Activated naive CD8-positive, alpha-beta T cell treated with anti-CD3 and anti-CD28 coated beads, Interleukin-2, amount 10 ng/mL, durations not matched to agents 7 days and 5 days (primary cell): Measurements from ENCODE around the gene C16orf96. TPM values are rescaled to one million over a fixed set of nuclear protein-coding genes. Genes with fewer than 3 reads are reported as not detected.

Experiments used
- ATAC-seq: fragments of 150-1000 bp; cut with Tn5 transposase; one replicate; pipeline ENCODE4 v1.10.0; 2021; ENCODE audit warnings: low read depth, moderate library complexity
- POLR2A ChIA-PET: fragments of 350-600 bp; sonication (Branson Sonifier 250); formaldehyde crosslinking; loops from one replicate; lab custom pipeline; 2021; ENCODE audit warnings: antibody characterized with exemption; lab: Charles Lee
- DNase-seq: peaks from one replicate; pipeline ENCODE4 v3.0.0; 2021
- H3K27ac Mint-ChIP-seq: one replicate; pipeline ENCODE4 v1.8.0; 2022; ENCODE audit warnings: mild to moderate bottlenecking, mixed read lengths
- H3K27me3 Mint-ChIP-seq: one replicate; pipeline ENCODE4 v1.8.0; 2022; ENCODE audit warnings: mild to moderate bottlenecking, moderate library complexity, mixed read lengths
- H3K36me3 Mint-ChIP-seq: one replicate; pipeline ENCODE4 v1.8.0; 2021; ENCODE audit warnings: mild to moderate bottlenecking, mixed read lengths
- H3K4me1 Mint-ChIP-seq: one replicate; pipeline ENCODE4 v1.8.0; 2021; ENCODE audit warnings: mixed read lengths
- H3K4me3 Mint-ChIP-seq: one replicate; pipeline ENCODE4 v1.8.0; 2022; ENCODE audit warnings: mild to moderate bottlenecking, moderate library complexity, mixed read lengths
- H3K9me3 Mint-ChIP-seq: one replicate; pipeline ENCODE4 v1.8.0; 2021; ENCODE audit warnings: mixed read lengths
- total RNA-seq, 2 experiments: library from RNA; stranded (reverse); gene quantifications; one replicate each; pipeline ENCODE4 v1.2.3, GENCODE V29; 2021

C16orf96 gene
- total RNA-seq = under 1 TPM; 0.08 to 0.17 TPM

GRCh38 chr16:4556112-4556511, at the start of gene C16orf96:
Gene C16orf96 (plus strand): TSS chr16:4556340. CDS start chr16:4556490, 150 bp downstream.
- Mint-ChIP-seq H3K27ac (no peak within 1 kb of the TSS), H3K36me3 (no peaks in the 10 kb centered on the region), H3K27me3 (peaks cover 10% of the 10 kb centered on the region), H3K9me3 (no peaks in the 10 kb centered on the region), H3K4me3 (no peak within 1 kb of the TSS), H3K4me1 (no peaks in the 10 kb centered on the region)
- POLR2A ChIA-PET = no interaction called here
- ATAC-seq = no peak
- no peak for DNase-seq

- Mint-ChIP-seq H3K4me3 (peak overlapping the region; percentile 67), H3K4me1 (peaks cover 47% of the 10 kb centered on the region), H3K27ac (peak overlapping the region; percentile 91), H3K36me3 (peaks cover 33% of the 10 kb centered on the region), H3K9me3 (no peaks in the 10 kb centered on the region), H3K27me3 (no peaks in the 10 kb centered on the region)
- DNase-seq (peak; percentile 49), ATAC-seq (peak; percentile 48)
- POLR2A ChIA-PET = interaction anchor here (0.5 to 7.2 kb wide), 10 partner anchors 8 to 340 kb away, joined by 3 to 105 read pairs (median 12); partner anchors contain the start of genes CORO7, GLYR1, HMOX2 and MGRN1
These were observed 49.7 kb upstream of the C16orf96 start for GRCh38 chr16:4506450-4506849.

- Mint-ChIP-seq H3K27me3 (no peaks in the 10 kb centered on the region), H3K4me1 (peaks cover 50% of the 10 kb centered on the region), H3K9me3 (no peaks in the 10 kb centered on the region), H3K4me3 (no peak overlapping the region), H3K36me3 (peaks cover 38% of the 10 kb centered on the region), H3K27ac (peak overlapping the region; percentile 91)
- POLR2A ChIA-PET = interaction anchor here (4.2 to 7.2 kb wide), 3 partner anchors 20 to 42 kb away, joined by 45 to 105 read pairs (median 66); partner anchors contain the start of genes HMOX2 and NMRAL1
- DNase-seq = no peak
- ATAC-seq = no peak
These were observed 48.4 kb upstream of the C16orf96 start for GRCh38 chr16:4507588-4508345.

GRCh38 chr16:4508806-4509205, 47.3 kb upstream of the C16orf96 start:
- H3K4me1 Mint-ChIP-seq = peaks cover 48% of the 10 kb centered on the region
- H3K36me3 Mint-ChIP-seq = peaks cover 36% of the 10 kb centered on the region
- POLR2A ChIA-PET = interaction anchor here (4.2 to 7.2 kb wide), 3 partner anchors 21 to 41 kb away, joined by 45 to 105 read pairs (median 66); partner anchors contain the start of genes HMOX2 and NMRAL1
- no peak for DNase-seq
- no peak for ATAC-seq
- no peaks in the 10 kb centered on the region for H3K27me3 Mint-ChIP-seq
- H3K27ac Mint-ChIP-seq = peak overlapping the region; percentile 42
- H3K4me3 Mint-ChIP-seq = no peak overlapping the region
- no peaks in the 10 kb centered on the region for H3K9me3 Mint-ChIP-seq

GRCh38 chr16:4509420-4509819, 46.7 kb upstream of the C16orf96 start:
- Mint-ChIP-seq H3K4me1 (peaks cover 50% of the 10 kb centered on the region), H3K9me3 (no peaks in the 10 kb centered on the region)
- POLR2A ChIA-PET = interaction anchor here (1.6 to 7.2 kb wide), 3 partner anchors 33 to 40 kb away, joined by 6 to 105 read pairs (median 45); partner anchors contain the start of genes HMOX2 and NMRAL1

GRCh38 chr16:4510131-4510530, 46.0 kb upstream of the C16orf96 start:
- Mint-ChIP-seq H3K4me1 (peaks cover 51% of the 10 kb centered on the region), H3K9me3 (no peaks in the 10 kb centered on the region), H3K27me3 (no peaks in the 10 kb centered on the region), H3K4me3 (no peak overlapping the region), H3K27ac (peak overlapping the region; percentile 38), H3K36me3 (peaks cover 33% of the 10 kb centered on the region)
- POLR2A ChIA-PET = interaction anchor here (1.6 to 5.9 kb wide), 2 partner anchors 34 to 39 kb away, joined by 6 to 45 read pairs; partner anchors contain the start of gene HMOX2
- no peak for ATAC-seq
- no peak for DNase-seq

More at GRCh38 chr16:4509420-4509819, 46.7 kb upstream of the C16orf96 start:
- peaks cover 36% of the 10 kb centered on the region for H3K36me3 Mint-ChIP-seq
- H3K27me3 Mint-ChIP-seq = no peaks in the 10 kb centered on the region
- ATAC-seq (no peak), DNase-seq (no peak)
- H3K4me3 Mint-ChIP-seq = no peak overlapping the region
- H3K27ac Mint-ChIP-seq = no peak overlapping the region

GRCh38 chr16:4510747-4511426, 45.3 kb upstream of the C16orf96 start:
- Mint-ChIP-seq H3K9me3 (no peaks in the 10 kb centered on the region), H3K27ac (peak overlapping the region; percentile 74), H3K4me3 (peak overlapping the region; percentile 39), H3K36me3 (peaks cover 34% of the 10 kb centered on the region), H3K4me1 (peaks cover 52% of the 10 kb centered on the region), H3K27me3 (no peaks in the 10 kb centered on the region)
- no peak for DNase-seq
- ATAC-seq = no peak
- POLR2A ChIA-PET = interaction anchor here (1.6 to 5.9 kb wide), 2 partner anchors 35 to 39 kb away, joined by 6 to 45 read pairs; partner anchors contain the start of gene HMOX2

GRCh38 chr16:4511441-4512082, 44.6 kb upstream of the C16orf96 start:
- ATAC-seq = no peak
- Mint-ChIP-seq H3K4me3 (peak overlapping the region; percentile 39), H3K4me1 (peaks cover 51% of the 10 kb centered on the region), H3K27me3 (no peaks in the 10 kb centered on the region), H3K9me3 (no peaks in the 10 kb centered on the region), H3K27ac (peak overlapping the region; percentile 74), H3K36me3 (peaks cover 32% of the 10 kb centered on the region)
- peak; percentile 50 for DNase-seq
- POLR2A ChIA-PET = no interaction called here

- Mint-ChIP-seq H3K36me3 (peaks cover 29% of the 10 kb centered on the region), H3K27me3 (no peaks in the 10 kb centered on the region), H3K4me3 (no peak overlapping the region), H3K4me1 (peaks cover 51% of the 10 kb centered on the region), H3K9me3 (no peaks in the 10 kb centered on the region), H3K27ac (peak overlapping the region; percentile 74)
- POLR2A ChIA-PET = no interaction called here
- ATAC-seq (no peak), DNase-seq (no peak)
These were observed 43.7 kb upstream of the C16orf96 start for GRCh38 chr16:4512473-4512872.

GRCh38 chr16:4513086-4513860, 42.9 kb upstream of the C16orf96 start:
- ATAC-seq = no peak
- Mint-ChIP-seq H3K36me3 (peaks cover 23% of the 10 kb centered on the region), H3K4me3 (peak overlapping the region; percentile 35), H3K27ac (peak overlapping the region; percentile 76), H3K4me1 (peaks cover 51% of the 10 kb centered on the region), H3K9me3 (no peaks in the 10 kb centered on the region), H3K27me3 (no peaks in the 10 kb centered on the region)
- POLR2A ChIA-PET = interaction anchor here (2.0 to 2.5 kb wide), 3 partner anchors 8 to 36 kb away, joined by 11 to 21 read pairs (median 12); partner anchors contain the start of genes CDIP1 and HMOX2
- no peak for DNase-seq

- H3K27me3 Mint-ChIP-seq = no peaks in the 10 kb centered on the region
- peak overlapping the region; percentile 87 for H3K27ac Mint-ChIP-seq
- no peak for DNase-seq
- no peak for ATAC-seq
- POLR2A ChIA-PET = interaction anchor here (2.0 to 2.5 kb wide), 4 partner anchors 8 to 37 kb away, joined by 5 to 21 read pairs (median 12); partner anchors contain the start of genes CDIP1 and HMOX2
- H3K4me3 Mint-ChIP-seq = no peak overlapping the region
- H3K4me1 Mint-ChIP-seq = peaks cover 51% of the 10 kb centered on the region
- H3K9me3 Mint-ChIP-seq = no peaks in the 10 kb centered on the region
- H3K36me3 Mint-ChIP-seq = peaks cover 21% of the 10 kb centered on the region
These were observed 42.3 kb upstream of the C16orf96 start for GRCh38 chr16:4513881-4514280.

- peak; percentile 46 for DNase-seq
- H3K36me3 Mint-ChIP-seq = peaks cover 19% of the 10 kb centered on the region
- peak; percentile 27 for ATAC-seq
- H3K27me3 Mint-ChIP-seq = no peaks in the 10 kb centered on the region
- peak overlapping the region; percentile 77 for H3K4me3 Mint-ChIP-seq
- peak overlapping the region; percentile 87 for H3K27ac Mint-ChIP-seq
- H3K9me3 Mint-ChIP-seq = no peaks in the 10 kb centered on the region
- H3K4me1 Mint-ChIP-seq = peaks cover 51% of the 10 kb centered on the region
- POLR2A ChIA-PET = interaction anchor here (0.9 to 2.5 kb wide), 8 partner anchors 9 to 220 kb away, joined by 3 to 21 read pairs (median 4); partner anchors contain the start of genes CDIP1, DNAAF8 and HMOX2
These were observed 41.5 kb upstream of the C16orf96 start for GRCh38 chr16:4514606-4515005.
